K562 (cell line): ENCODE data around the gene SET. TPM values are rescaled to one million over a fixed set of nuclear protein-coding genes. Genes with fewer than 3 reads are reported as not detected.

Experiments used
- C11orf30 ChIP-seq: fragments of 450-650 bp; IDR thresholded peaks from 2 replicates; pipeline ENCODE4 v1.6.1; 2016; ENCODE audit warnings: low read depth, mild to moderate bottlenecking
- CREBBP ChIP-seq: IDR thresholded peaks from one replicate; pipeline ENCODE4 v1.6.1; 2012; ENCODE audit warnings: low read depth, mild to moderate bottlenecking, control low read depth, inconsistent platforms, low read length
- DLX4 ChIP-seq: fragments of 250-450 bp; sonication (Bioruptor Pico); IDR thresholded peaks from 2 replicates; pipeline ENCODE4 v1.6.1; 2021; ENCODE audit warnings: mild to moderate bottlenecking
- HMGN3 ChIP-seq: IDR thresholded peaks from 2 replicates; pipeline ENCODE4 v1.6.1; 2011; ENCODE audit warnings: borderline replicate concordance, low read depth, mild to moderate bottlenecking, mixed read lengths, low read length; ENCODE audit not compliant: insufficient read length; ENCODE audit errors: extremely low read depth
- HSF4 ChIP-seq: fragments of 250-450 bp; sonication (Bioruptor Pico); IDR thresholded peaks from 2 replicates; pipeline ENCODE4 v2.1.2; 2022; ENCODE audit warnings: mild to moderate bottlenecking, moderate library complexity, borderline replicate concordance
- ID3 ChIP-seq, 2 experiments: fragments of 250-450 bp in 1 of 2; fragments of 450-650 bp in 1 of 2; sonication (Bioruptor Pico) in 1 of 2; IDR thresholded peaks; 2 replicates each; pipeline versions ENCODE4 v1.6.1 to v1.8.0; 2016 to 2021; ENCODE audit warnings: mild to moderate bottlenecking in 2 of 2, moderate library complexity in 2 of 2, missing compliant biosample characterization in 1 of 2, missing genetic modification characterization in 1 of 2
- KAT2B ChIP-seq: IDR thresholded peaks from one replicate; pipeline ENCODE4 v1.6.1; 2012; ENCODE audit warnings: low read depth, mild to moderate bottlenecking, control low read depth, inconsistent platforms, low read length, moderate library complexity
- KLF10 ChIP-seq: fragments of 250-450 bp; sonication (Bioruptor Pico); IDR thresholded peaks from 2 replicates; pipeline ENCODE4 v1.6.1; 2021; ENCODE audit warnings: matching md5 sums
- MAZ ChIP-seq, 2 experiments: fragments of 450-650 bp in 1 of 2; sonication (generic) in 1 of 2; formaldehyde crosslinking; IDR thresholded peaks in 1 of 2; conservative IDR thresholded peaks in 1 of 2; 2 replicates each; pipeline versions ENCODE4 v1.4.0 to v1.5.0; 2020; ENCODE audit warnings: mild to moderate bottlenecking in 1 of 2, missing genetic modification reagents in 1 of 2
- MECOM ChIP-seq: fragments of 250-450 bp; sonication (Bioruptor Pico); IDR thresholded peaks from 2 replicates; pipeline ENCODE4 v1.8.0; 2022; ENCODE audit warnings: inconsistent platforms
- MYNN ChIP-seq, 2 experiments: sonication (generic); formaldehyde crosslinking in 1 of 2; IDR thresholded peaks; 2 replicates each; pipeline versions ENCODE4 v1.5.0 to v1.6.1; 2016 to 2020; ENCODE audit warnings: antibody characterized with exemption in 1 of 2, missing genetic modification reagents in 1 of 2
- PTTG1 ChIP-seq: fragments of 450-650 bp; IDR thresholded peaks from 2 replicates; pipeline ENCODE4 v1.6.1; 2016; ENCODE audit warnings: low read depth, mild to moderate bottlenecking, missing genetic modification characterization, missing compliant biosample characterization
- RUNX1 ChIP-seq: sonication (generic); IDR thresholded peaks from 2 replicates; pipeline ENCODE4 v1.6.1; 2016; ENCODE audit warnings: antibody characterized with exemption, low read depth
- SREBF2 ChIP-seq: sonication (generic); formaldehyde crosslinking; IDR thresholded peaks from 2 replicates; pipeline ENCODE4 v1.4.0; 2020; ENCODE audit warnings: mild to moderate bottlenecking, missing genetic modification reagents
- SRSF1 ChIP-seq: fragments of 200-400 bp; formaldehyde crosslinking; IDR thresholded peaks from 2 replicates; pipeline ENCODE4 v1.6.1; 2017; ENCODE audit warnings: mild to moderate bottlenecking, low read depth, low read length, moderate library complexity
- STAG1 ChIP-seq: sonication (generic); formaldehyde crosslinking; IDR thresholded peaks from 2 replicates; pipeline ENCODE4 v1.5.0; 2020; ENCODE audit warnings: missing genetic modification reagents, borderline replicate concordance
- TBP ChIP-seq: optimal IDR thresholded peaks from 2 replicates; pipeline ENCODE3; 2011; ENCODE audit warnings: low read depth, low read length, improper control_type of control experiment
- ZBTB8A ChIP-seq: fragments of 450-650 bp; IDR thresholded peaks from 2 replicates; pipeline ENCODE4 v1.6.1; 2018; ENCODE audit warnings: mild to moderate bottlenecking, moderate library complexity; ENCODE audit not compliant: partially characterized antibody
- ZFP1 ChIP-seq: fragments of 450-650 bp; formaldehyde crosslinking; IDR thresholded peaks from 2 replicates; pipeline ENCODE4 v1.4.0; 2020; ENCODE audit warnings: mild to moderate bottlenecking, mixed read lengths
- ZHX1 ChIP-seq: fragments of 150-350 bp; conservative IDR thresholded peaks from 2 replicates; pipeline ENCODE4 v1.6.1; 2014; ENCODE audit warnings: low read length
- ZNF133 ChIP-seq: fragments of 250-450 bp; sonication (Bioruptor Pico); IDR thresholded peaks from 2 replicates; pipeline ENCODE4 v1.4.0; 2020; ENCODE audit warnings: mild to moderate bottlenecking
- ZNF592 ChIP-seq: fragments of 450-650 bp; IDR thresholded peaks from 2 replicates; pipeline ENCODE4 v1.6.1; 2017; ENCODE audit warnings: antibody characterized with exemption, mild to moderate bottlenecking
- polyA plus RNA-seq, 8 experiments: library from polyadenylated mRNA; depleted of rRNA in 4 of 8; stranded (reverse) in 5 of 8; unstranded in 3 of 8; fragments of >200 nt; fragmentation: Nextera tagmentation in 2 of 8; fragmentation: Illumina TruSeq in 1 of 8; extraction: Ambion mirVana in 2 of 8; extraction: Trizol in 1 of 8; gene quantifications; 2 replicates each; pipeline versions ENCODE4 v1.2.1 to v1.2.3, GENCODE V29; 2011 to 2014; ENCODE audit warnings: inconsistent platforms in 1 of 8, missing spikeins in 1 of 8
- total RNA-seq, 7 experiments: library from RNA; depleted of rRNA in 6 of 7; stranded (reverse); fragments of >200 nt in 6 of 7; fragmentation: Illumina TruSeq in 2 of 7; extraction: Trizol in 2 of 7; gene quantifications; 2 replicates each; pipeline versions ENCODE4 v1.2.1 to v1.2.3, GENCODE V29; 2011 to 2021; ENCODE audit warnings: low replicate concordance in 1 of 7

SET gene
- total and polyA plus RNA-seq, 9 of the 15 experiments (the other 6 are each of a cell fraction or from before 2014, with no cell fraction given) = 404 to 1,447 (median 907) TPM

- TF ChIP-seq PTTG1 (no peak), ID3 (CRISPR knock-in tag; IDR thresholded peaks at IDR 0.05) (no peak), ID3 (tag; IDR thresholded peaks at IDR 0.05) (peak; percentile 44; the same call in 1 of the 2 replicates), ZBTB8A (no peak), DLX4 (CRISPR knock-in tag) (no peak), RUNX1 (no peak), C11orf30 (no peak), HSF4 (no peak), ZNF592 (peak; percentile 83), STAG1 (CRISPR knock-in tag) (peak; percentile 81), SRSF1 (no peak), ZNF133 (no peak), CREBBP (no peak), TBP (no peak), ZHX1 (peak; percentile 71; the same call in 1 of the 2 replicates), MECOM (CRISPR knock-in tag) (no peak), HMGN3 (no peak), KLF10 (CRISPR knock-in tag) (no peak), SREBF2 (CRISPR knock-in tag) (no peak), KAT2B (no peak), ZFP1 (CRISPR knock-in tag) (no peak), MAZ (CRISPR knock-in tag; conservative IDR thresholded peaks at IDR 0.05 in 1 of 2, IDR thresholded peaks at IDR 0.05 in 1 of 2) (peak; percentile 62 to 87), MYNN (IDR thresholded peaks at IDR 0.05) (peak; percentile 77), MYNN (CRISPR knock-in tag; IDR thresholded peaks at IDR 0.05) (no peak)
Observed at GRCh38 chr9:128733256-128733655, 44.2 kb downstream of the SET start (continued).
